ENCODE measurements around the gene TUNAR.

TUNAR gene

GRCh38 chr14:95872777-95873176, 3.9 kb upstream of the TUNAR start:
- Histone ChIP-seq H3K27me3 (ENCODE audit: insufficient read depth, low read length) (peaks cover 33% of the 10 kb centered on the region), H3K9ac (ENCODE audit: low read depth, low read length) (no peak overlapping the region)

DNA sequence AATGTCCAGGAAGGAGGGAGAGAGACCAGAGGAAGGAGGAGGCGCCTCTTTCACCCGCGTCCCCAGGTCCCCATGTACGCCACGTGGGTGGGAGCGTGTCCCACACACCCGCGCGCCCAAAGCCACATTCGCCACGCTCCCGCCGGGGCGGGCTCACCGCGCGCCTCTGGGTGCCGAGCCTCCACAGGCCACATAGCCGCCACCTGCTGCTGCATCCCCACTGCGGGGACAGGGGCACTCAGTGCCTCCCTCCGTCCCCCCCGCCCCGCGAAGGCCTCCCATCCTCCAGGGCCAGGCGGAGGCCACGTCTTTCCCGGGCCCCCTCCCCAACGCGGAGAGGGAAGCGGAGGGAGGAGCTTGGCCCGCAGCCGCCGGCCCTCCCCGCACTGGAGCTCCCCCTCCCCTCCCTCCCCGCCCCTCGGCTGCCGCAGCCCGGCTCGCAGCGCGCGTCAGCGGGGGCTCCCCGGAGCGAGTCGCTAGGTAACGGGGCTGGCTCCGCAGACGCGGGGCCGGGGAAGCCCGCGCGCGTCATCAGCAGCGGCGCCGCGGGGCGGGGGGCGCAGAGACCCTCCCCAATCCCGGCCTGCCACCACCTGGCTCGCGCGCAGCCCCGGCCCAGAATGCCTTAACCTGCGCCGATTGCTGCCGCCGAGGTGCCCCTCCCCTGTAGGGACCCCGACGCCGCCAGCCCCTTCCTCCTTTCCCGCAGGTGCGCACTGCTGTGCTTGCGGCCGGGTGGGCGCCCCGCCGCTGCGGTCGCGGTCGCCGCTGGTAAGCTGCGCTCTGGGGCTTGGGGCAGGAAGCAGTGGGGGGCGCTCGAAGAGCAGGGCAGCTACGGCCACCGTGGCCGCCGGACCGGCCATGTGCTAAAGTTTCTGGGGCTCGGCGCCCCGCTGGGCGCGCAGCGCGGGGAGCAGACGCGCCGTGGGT, 536 bp upstream of the TUNAR start:
- Histone ChIP-seq H3K9ac (ENCODE audit: low read depth, low read length) (peak overlapping the region; percentile 68; the same call in 1 of the 2 replicates), H3K36me3 (ENCODE audit: insufficient read depth, low read depth, low read length) (peaks cover 6% of the 10 kb centered on the region; the same call in 1 of the 2 replicates), H3K4me1 (ENCODE audit: insufficient read depth, low read length) (peaks cover 17% of the 10 kb centered on the region), H3K27me3 (ENCODE audit: insufficient read depth, low read length) (peaks cover 44% of the 10 kb centered on the region), H3K9me3 (ENCODE audit: insufficient read depth, low read depth, low read length) (no peaks in the 10 kb centered on the region), H3K4me3 (ENCODE audit: low read length) (peak overlapping the region; percentile 76), H3K27ac (ENCODE audit: low read length) (no peak overlapping the region)

More at GRCh38 chr14:95872777-95873176, 3.9 kb upstream of the TUNAR start:
- no peaks in the 10 kb centered on the region for H3K9me3 ChIP-seq (ENCODE audit: insufficient read depth, low read depth, low read length)
- H3K4me3 ChIP-seq (ENCODE audit: low read length): no peak overlapping the region
- no peaks in the 10 kb centered on the region for H3K36me3 ChIP-seq (ENCODE audit: insufficient read depth, low read depth, low read length)
- peaks cover 5% of the 10 kb centered on the region; the same call in 1 of the 2 replicates for H3K4me1 ChIP-seq (ENCODE audit: insufficient read depth, low read length)
- no peak overlapping the region for H3K27ac ChIP-seq (ENCODE audit: low read length)

GRCh38 chr14:95877633-95878032, 1.0 kb downstream of the TUNAR start:
- peaks cover 22% of the 10 kb centered on the region for H3K4me1 ChIP-seq (ENCODE audit: insufficient read depth, low read length)
- H3K9me3 ChIP-seq (ENCODE audit: insufficient read depth, low read depth, low read length): no peaks in the 10 kb centered on the region
- H3K36me3 ChIP-seq (ENCODE audit: insufficient read depth, low read depth, low read length): peaks cover 16% of the 10 kb centered on the region
- peak overlapping the region; percentile 76 for H3K4me3 ChIP-seq (ENCODE audit: low read length)
- H3K27ac ChIP-seq (ENCODE audit: low read length): no peak overlapping the region
- H3K9ac ChIP-seq (ENCODE audit: low read depth, low read length): peak overlapping the region; percentile 24; the same call in 1 of the 2 replicates
- peaks cover 44% of the 10 kb centered on the region for H3K27me3 ChIP-seq (ENCODE audit: insufficient read depth, low read length)

GRCh38 chr14:95884377-95884776, 7.7 kb downstream of the TUNAR start:
- peaks cover 14% of the 10 kb centered on the region; the same call in 1 of the 2 replicates for H3K4me1 ChIP-seq (ENCODE audit: insufficient read depth, low read length)
- H3K27ac ChIP-seq (ENCODE audit: low read length): no peak overlapping the region

DNA sequence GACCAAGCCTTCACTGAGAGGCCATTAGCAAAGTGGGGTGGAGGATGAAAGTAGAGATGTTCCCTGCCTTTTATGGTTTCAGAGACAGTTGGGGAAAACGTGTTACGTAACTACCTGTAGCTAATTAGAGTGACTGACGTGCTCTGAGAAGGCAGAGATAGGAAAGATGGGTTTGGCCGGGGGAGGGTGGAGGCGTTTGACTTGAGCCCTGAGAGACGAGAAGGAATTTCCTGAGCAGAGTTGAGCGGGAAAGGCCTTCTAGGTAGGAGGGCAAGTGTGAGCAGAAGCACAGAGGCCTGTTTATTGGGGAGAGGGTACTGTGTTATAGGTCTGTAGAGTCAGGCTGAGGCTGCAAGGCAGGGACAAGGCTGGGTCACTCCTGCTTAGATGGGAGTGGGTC, 8.6 kb downstream of the TUNAR start:
- Histone ChIP-seq H3K36me3 (ENCODE audit: insufficient read depth, low read depth, low read length) (peaks cover 16% of the 10 kb centered on the region), H3K4me3 (ENCODE audit: low read length) (no peak overlapping the region), H3K9ac (ENCODE audit: low read depth, low read length) (no peak overlapping the region), H3K27me3 (ENCODE audit: insufficient read depth, low read length) (no peaks in the 10 kb centered on the region), H3K27ac (ENCODE audit: low read length) (no peak overlapping the region), H3K4me1 (ENCODE audit: insufficient read depth, low read length) (peaks cover 14% of the 10 kb centered on the region; the same call in 1 of the 2 replicates), H3K9me3 (ENCODE audit: insufficient read depth, low read depth, low read length) (no peaks in the 10 kb centered on the region)

More at GRCh38 chr14:95884377-95884776, 7.7 kb downstream of the TUNAR start:
- Histone ChIP-seq H3K4me3 (ENCODE audit: low read length) (no peak overlapping the region), H3K9me3 (ENCODE audit: insufficient read depth, low read depth, low read length) (no peaks in the 10 kb centered on the region), H3K27me3 (ENCODE audit: insufficient read depth, low read length) (no peaks in the 10 kb centered on the region), H3K9ac (ENCODE audit: low read depth, low read length) (no peak overlapping the region), H3K36me3 (ENCODE audit: insufficient read depth, low read depth, low read length) (peaks cover 16% of the 10 kb centered on the region)

DNA sequence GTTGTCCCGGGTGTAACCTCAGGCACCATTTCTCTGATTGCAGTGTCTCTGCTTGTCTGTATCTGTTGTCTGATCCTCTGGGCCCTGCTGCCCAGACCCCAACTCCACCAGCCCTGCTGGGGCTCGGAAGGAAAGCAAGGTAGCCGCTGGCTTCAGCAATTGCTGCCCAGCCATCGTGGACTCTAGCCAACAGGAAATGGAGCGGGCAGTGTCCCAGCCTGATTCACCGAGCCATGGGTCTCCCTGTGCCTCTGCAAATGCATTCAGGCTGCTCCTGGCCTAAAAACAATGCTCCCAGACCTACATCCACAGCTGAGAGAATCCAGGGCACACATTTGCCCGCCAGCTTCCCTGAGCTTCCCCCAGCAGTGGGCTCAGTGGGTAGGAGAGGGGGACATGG, 9.2 kb downstream of the TUNAR start:
- Histone ChIP-seq H3K9ac (ENCODE audit: low read depth, low read length) (no peak overlapping the region), H3K4me3 (ENCODE audit: low read length) (no peak overlapping the region), H3K27me3 (ENCODE audit: insufficient read depth, low read length) (no peaks in the 10 kb centered on the region), H3K36me3 (ENCODE audit: insufficient read depth, low read depth, low read length) (peaks cover 12% of the 10 kb centered on the region), H3K4me1 (ENCODE audit: insufficient read depth, low read length) (peaks cover 14% of the 10 kb centered on the region; the same call in 1 of the 2 replicates), H3K27ac (ENCODE audit: low read length) (no peak overlapping the region), H3K9me3 (ENCODE audit: insufficient read depth, low read depth, low read length) (no peaks in the 10 kb centered on the region)

- Histone ChIP-seq H3K27ac (ENCODE audit: low read length) (no peak overlapping the region), H3K4me3 (ENCODE audit: low read length) (no peak overlapping the region), H3K27me3 (ENCODE audit: insufficient read depth, low read length) (no peaks in the 10 kb centered on the region), H3K4me1 (ENCODE audit: insufficient read depth, low read length) (peaks cover 9% of the 10 kb centered on the region; the same call in 1 of the 2 replicates), H3K9ac (ENCODE audit: low read depth, low read length) (no peak overlapping the region), H3K36me3 (ENCODE audit: insufficient read depth, low read depth, low read length) (peaks cover 5% of the 10 kb centered on the region), H3K9me3 (ENCODE audit: insufficient read depth, low read depth, low read length) (no peaks in the 10 kb centered on the region)
These were observed 9.9 kb downstream of the TUNAR start for GRCh38 chr14:95886366-95887056.

- Histone ChIP-seq H3K36me3 (ENCODE audit: insufficient read depth, low read depth, low read length) (no peaks in the 10 kb centered on the region; the same call in 1 of the 2 replicates), H3K4me3 (ENCODE audit: low read length) (no peak overlapping the region), H3K27me3 (ENCODE audit: insufficient read depth, low read length) (no peaks in the 10 kb centered on the region), H3K4me1 (ENCODE audit: insufficient read depth, low read length) (peaks cover 8% of the 10 kb centered on the region; the same call in 1 of the 2 replicates), H3K27ac (ENCODE audit: low read length) (no peak overlapping the region), H3K9me3 (ENCODE audit: insufficient read depth, low read depth, low read length) (no peaks in the 10 kb centered on the region), H3K9ac (ENCODE audit: low read depth, low read length) (no peak overlapping the region)
These were observed 10.7 kb downstream of the TUNAR start for GRCh38 chr14:95887351-95887750.

- Histone ChIP-seq H3K27me3 (ENCODE audit: insufficient read depth, low read length) (no peaks in the 10 kb centered on the region), H3K36me3 (ENCODE audit: insufficient read depth, low read depth, low read length) (no peaks in the 10 kb centered on the region; the same call in 1 of the 2 replicates), H3K9me3 (ENCODE audit: insufficient read depth, low read depth, low read length) (no peaks in the 10 kb centered on the region), H3K9ac (ENCODE audit: low read depth, low read length) (no peak overlapping the region), H3K4me1 (ENCODE audit: insufficient read depth, low read length) (peaks cover 8% of the 10 kb centered on the region; the same call in 1 of the 2 replicates), H3K27ac (ENCODE audit: low read length) (no peak overlapping the region), H3K4me3 (ENCODE audit: low read length) (no peak overlapping the region)
These were observed 12.8 kb downstream of the TUNAR start for GRCh38 chr14:95889236-95889979.

DNA sequence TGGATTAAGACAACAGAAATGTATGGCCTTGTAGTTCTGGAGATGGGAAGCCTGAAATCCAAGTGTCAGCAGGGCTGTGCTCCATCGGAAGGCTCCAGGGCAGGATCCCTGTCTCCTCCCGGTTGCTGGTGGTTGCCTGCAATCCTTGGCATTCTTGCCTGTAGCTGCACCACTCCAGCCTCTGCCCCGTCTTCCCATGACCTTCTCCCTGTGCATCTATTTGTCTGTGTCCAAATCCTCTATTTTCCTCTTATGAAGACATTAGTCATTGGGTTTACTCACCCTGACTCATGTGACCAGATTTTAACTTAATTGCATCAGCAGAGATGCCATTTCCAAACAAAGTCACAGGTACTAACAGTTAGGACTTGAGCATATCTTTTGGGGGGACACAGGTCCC, 15.1 kb downstream of the TUNAR start:
- Histone ChIP-seq H3K4me3 (ENCODE audit: low read length) (no peak overlapping the region), H3K36me3 (ENCODE audit: insufficient read depth, low read depth, low read length) (no peaks in the 10 kb centered on the region; the same call in 1 of the 2 replicates), H3K27ac (ENCODE audit: low read length) (no peak overlapping the region), H3K9ac (ENCODE audit: low read depth, low read length) (no peak overlapping the region), H3K27me3 (ENCODE audit: insufficient read depth, low read length) (no peaks in the 10 kb centered on the region; the same call in 1 of the 2 replicates), H3K9me3 (ENCODE audit: insufficient read depth, low read depth, low read length) (no peaks in the 10 kb centered on the region), H3K4me1 (ENCODE audit: insufficient read depth, low read length) (peaks cover 8% of the 10 kb centered on the region)

DNA sequence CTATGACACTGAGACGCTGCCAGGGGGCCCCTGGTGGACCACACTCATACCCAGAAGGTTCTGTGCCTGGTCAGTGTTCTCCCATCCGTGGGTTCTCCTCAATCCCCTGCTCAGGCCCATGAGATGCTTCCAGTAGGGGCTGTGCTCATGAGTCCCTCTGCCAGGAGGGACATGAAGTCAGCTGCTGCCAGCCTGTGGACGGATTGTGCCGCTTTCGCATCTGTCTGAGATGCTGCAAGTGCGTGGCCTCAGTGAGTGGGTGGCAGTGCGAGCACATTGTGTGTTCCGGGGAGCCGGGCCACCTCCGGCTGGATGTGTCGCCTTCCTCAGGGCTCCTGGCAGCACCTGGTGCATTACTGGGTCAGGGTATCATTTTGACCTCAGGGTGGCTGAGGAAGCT, 15.5 kb downstream of the TUNAR start:
- Histone ChIP-seq H3K9me3 (ENCODE audit: insufficient read depth, low read depth, low read length) (no peaks in the 10 kb centered on the region), H3K9ac (ENCODE audit: low read depth, low read length) (no peak overlapping the region), H3K4me3 (ENCODE audit: low read length) (no peak overlapping the region), H3K36me3 (ENCODE audit: insufficient read depth, low read depth, low read length) (no peaks in the 10 kb centered on the region; the same call in 1 of the 2 replicates), H3K27me3 (ENCODE audit: insufficient read depth, low read length) (no peaks in the 10 kb centered on the region; the same call in 1 of the 2 replicates), H3K27ac (ENCODE audit: low read length) (no peak overlapping the region), H3K4me1 (ENCODE audit: insufficient read depth, low read length) (peaks cover 12% of the 10 kb centered on the region)

Data from iPS-20b (cell line).